ENCODE measurements around the gene RTN4IP1. TPM values are rescaled to one million over a fixed set of nuclear protein-coding genes. Genes with fewer than 3 reads are reported as not detected.

Gene RTN4IP1
- total and polyA plus RNA-seq, 2 of the 13 experiments (the other 11 are each of a cell fraction or from before 2014, with no cell fraction given) = 5.5 to 17.2 TPM

GRCh38 chr6:106670236-106670635, 40.9 kb upstream of the RTN4IP1 start (continued):
- no peak for TF ChIP-seq REST (IDR thresholded peaks at IDR 0.05; ENCODE audit: borderline replicate concordance in 1 of 2, low read depth in 1 of 2, low read length in 2 of 2)

GRCh38 chr6:106667022-106667402, 37.7 kb upstream of the RTN4IP1 start:
- H4K20me1 ChIP-seq (ENCODE audit: insufficient read depth, low read length) = no peaks in the 10 kb centered on the region
- no peaks in the 10 kb centered on the region for H3K27me3 ChIP-seq (ENCODE audit: control insufficient read depth in 1 of 2, insufficient read depth in 2 of 2, low read length in 2 of 2)
- in situ Hi-C loops (cut with HindIII; ENCODE audit: extremely low pct_ligation_motif_present, low pct_unique_long_range_greater_than_20kb) = no loop called here
- H3K36me3 ChIP-seq (replicated peaks in 1 of 2; ENCODE audit: control insufficient read depth in 1 of 2, insufficient read depth in 2 of 2, low read length in 2 of 2) = peaks cover 3 to 11% of the 10 kb centered on the region in 2 experiments; a peak in 3 of 5 replicates
- intact Hi-C loops (cut with micrococcal nuclease; ENCODE audit: unreplicated experiment) = no loop called here
- no peak for FAIRE-seq
- TF ChIP-seq MAFF (IDR thresholded peaks at IDR 0.05; ENCODE audit: low read depth, low read length) = peak; percentile 73
- TF ChIP-seq AGO2 (optimal IDR thresholded peaks at IDR 0.05; ENCODE audit: low read depth, low read length) = peak; percentile 14
- TF ChIP-seq MEIS2 (CRISPR knock-in tag; IDR thresholded peaks at IDR 0.05) = no peak
- no peak for TF ChIP-seq ZNF549 (CRISPR knock-in tag; IDR thresholded peaks at IDR 0.05)
- no peak for TF ChIP-seq NFE2 (CRISPR knock-in tag; IDR thresholded peaks at IDR 0.05)
- TF ChIP-seq MAFK (conservative IDR thresholded peaks at IDR 0.05 in 1 of 2, IDR thresholded peaks at IDR 0.05 in 1 of 2; ENCODE audit: low read length in 2 of 2) = peak; percentile 82 to 84
- 92% methylated on average over 4 of the region's 4 CpGs for WGBS (ENCODE audit: low lambda C conversion rate)
- CTCF ChIA-PET (ENCODE audit: low intra/inter-chr PET ratio, low total read pairs) = no interaction called here
- no peak for ATAC-seq
- no TSS peak for BruUV-seq (replicated peaks)
- DNase-seq (ENCODE audit: low spot score) = no peak
- no peak overlapping the region for H3K4me2 ChIP-seq (ENCODE audit: low read depth, low read length)
- H3K4me3 ChIP-seq (replicated peaks in 1 of 3; ENCODE audit: insufficient read depth in 1 of 3, low read depth in 2 of 3, low read length in 3 of 3) = no peak overlapping the region
- H3K9me3 ChIP-seq (ENCODE audit: low read length) = no peaks in the 10 kb centered on the region
- H3K4me1 ChIP-seq (ENCODE audit: insufficient read depth, low read length) = no peaks in the 10 kb centered on the region
- no peak overlapping the region for H3K27ac ChIP-seq (ENCODE audit: extremely low read length, insufficient read depth, low read length)
- no peaks in the 10 kb centered on the region for H3K79me2 ChIP-seq (ENCODE audit: insufficient read depth, low read length)
- POLR2A ChIA-PET = no interaction called here
- H2AFZ ChIP-seq (ENCODE audit: low read length) = no peak overlapping the region
- H3K9ac ChIP-seq (ENCODE audit: insufficient read depth, low read depth, low read length) = no peak overlapping the region

All from HepG2 (cell line).